ENCODE results near the gene NGFR. TPM values are rescaled to one million over a fixed set of nuclear protein-coding genes. Genes with fewer than 3 reads are reported as not detected.

The NGFR gene
- total RNA-seq, 1 experiment from 2014 or later: 0.11 TPM

DNA sequence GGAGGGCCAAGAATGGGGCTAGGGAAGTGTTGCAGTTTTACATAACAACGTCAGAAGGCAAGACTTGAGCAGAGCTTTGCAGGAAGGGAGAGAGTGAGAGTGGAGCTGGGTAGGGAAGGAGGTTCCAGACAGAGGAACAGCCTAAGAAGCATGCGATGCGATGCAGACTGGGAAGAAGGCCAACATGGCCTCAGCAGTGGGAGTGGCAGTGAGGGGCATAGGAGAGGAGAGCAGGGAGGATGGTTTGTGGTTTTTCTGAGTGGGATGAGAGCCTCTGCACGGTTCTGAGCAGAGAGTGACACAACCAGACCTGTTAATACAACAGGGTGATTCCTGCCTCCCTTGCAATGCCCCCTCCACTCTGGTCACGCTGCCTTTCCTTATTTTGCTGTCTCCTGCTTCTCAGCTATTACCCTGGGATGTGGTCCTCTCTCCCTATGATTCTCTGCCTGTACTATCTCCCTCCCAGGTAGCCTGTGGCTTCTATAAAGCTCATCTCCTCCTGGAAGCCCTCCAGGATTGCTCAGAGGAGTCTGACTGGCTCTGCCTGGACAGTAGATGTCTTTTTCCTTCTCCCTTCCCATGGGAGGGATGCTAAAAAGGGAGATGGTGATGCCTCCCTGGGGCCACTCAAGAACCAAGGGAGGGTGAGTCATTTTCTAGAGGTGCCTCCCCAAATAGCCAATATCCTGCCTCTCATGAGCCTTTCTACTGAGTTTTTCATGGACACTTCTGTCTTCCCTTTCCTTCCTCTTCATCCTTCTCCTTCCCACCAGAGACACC, 38.7 kb upstream of the NGFR start:
- H4K20me1 ChIP-seq (ENCODE audit: insufficient read depth): no peaks in the 10 kb centered on the region
- ChIA-PET POLR2A (ENCODE audit: unreplicated experiment) (no interaction called here), CTCF (no interaction called here)
- no peaks in the 10 kb centered on the region for H3K79me2 ChIP-seq (ENCODE audit: low read depth)
- H3F3A ChIP-seq (ENCODE audit: insufficient read depth, low read depth): no peaks in the 10 kb centered on the region
- TF ChIP-seq, protein P1, sequence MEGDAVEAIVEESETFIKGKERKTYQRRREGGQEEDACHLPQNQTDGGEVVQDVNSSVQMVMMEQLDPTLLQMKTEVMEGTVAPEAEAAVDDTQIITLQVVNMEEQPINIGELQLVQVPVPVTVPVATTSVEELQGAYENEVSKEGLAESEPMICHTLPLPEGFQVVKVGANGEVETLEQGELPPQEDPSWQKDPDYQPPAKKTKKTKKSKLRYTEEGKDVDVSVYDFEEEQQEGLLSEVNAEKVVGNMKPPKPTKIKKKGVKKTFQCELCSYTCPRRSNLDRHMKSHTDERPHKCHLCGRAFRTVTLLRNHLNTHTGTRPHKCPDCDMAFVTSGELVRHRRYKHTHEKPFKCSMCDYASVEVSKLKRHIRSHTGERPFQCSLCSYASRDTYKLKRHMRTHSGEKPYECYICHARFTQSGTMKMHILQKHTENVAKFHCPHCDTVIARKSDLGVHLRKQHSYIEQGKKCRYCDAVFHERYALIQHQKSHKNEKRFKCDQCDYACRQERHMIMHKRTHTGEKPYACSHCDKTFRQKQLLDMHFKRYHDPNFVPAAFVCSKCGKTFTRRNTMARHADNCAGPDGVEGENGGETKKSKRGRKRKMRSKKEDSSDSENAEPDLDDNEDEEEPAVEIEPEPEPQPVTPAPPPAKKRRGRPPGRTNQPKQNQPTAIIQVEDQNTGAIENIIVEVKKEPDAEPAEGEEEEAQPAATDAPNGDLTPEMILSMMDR (conservative IDR thresholded peaks at IDR 0.05): no peak
- TF ChIP-seq EZH2 (IDR thresholded peaks at IDR 0.05; ENCODE audit: low read depth): no peak
- DNase-seq: no peak
- peaks cover 83% of the 10 kb centered on the region for H3K27me3 ChIP-seq (ENCODE audit: insufficient read depth, low read depth)
- H3K4me1 ChIP-seq (replicated peaks; ENCODE audit: insufficient read depth): no peaks in the 10 kb centered on the region
- no peak overlapping the region for H3K27ac ChIP-seq
- no TSS peak for BruUV-seq (replicated peaks)
- H3K4me2 ChIP-seq: no peak overlapping the region
- intact Hi-C loops (cut with micrococcal nuclease; ENCODE audit: unreplicated experiment): no loop called here
- H3K9me2 ChIP-seq (ENCODE audit: insufficient read depth): no peaks in the 10 kb centered on the region
- no peaks in the 10 kb centered on the region for H3K36me3 ChIP-seq (ENCODE audit: low read depth)
- no peak overlapping the region for H2AFZ ChIP-seq
- H3K4me3 ChIP-seq: no peak overlapping the region
- H3K9me3 ChIP-seq (ENCODE audit: insufficient read depth, low read depth): no peaks in the 10 kb centered on the region

DNA sequence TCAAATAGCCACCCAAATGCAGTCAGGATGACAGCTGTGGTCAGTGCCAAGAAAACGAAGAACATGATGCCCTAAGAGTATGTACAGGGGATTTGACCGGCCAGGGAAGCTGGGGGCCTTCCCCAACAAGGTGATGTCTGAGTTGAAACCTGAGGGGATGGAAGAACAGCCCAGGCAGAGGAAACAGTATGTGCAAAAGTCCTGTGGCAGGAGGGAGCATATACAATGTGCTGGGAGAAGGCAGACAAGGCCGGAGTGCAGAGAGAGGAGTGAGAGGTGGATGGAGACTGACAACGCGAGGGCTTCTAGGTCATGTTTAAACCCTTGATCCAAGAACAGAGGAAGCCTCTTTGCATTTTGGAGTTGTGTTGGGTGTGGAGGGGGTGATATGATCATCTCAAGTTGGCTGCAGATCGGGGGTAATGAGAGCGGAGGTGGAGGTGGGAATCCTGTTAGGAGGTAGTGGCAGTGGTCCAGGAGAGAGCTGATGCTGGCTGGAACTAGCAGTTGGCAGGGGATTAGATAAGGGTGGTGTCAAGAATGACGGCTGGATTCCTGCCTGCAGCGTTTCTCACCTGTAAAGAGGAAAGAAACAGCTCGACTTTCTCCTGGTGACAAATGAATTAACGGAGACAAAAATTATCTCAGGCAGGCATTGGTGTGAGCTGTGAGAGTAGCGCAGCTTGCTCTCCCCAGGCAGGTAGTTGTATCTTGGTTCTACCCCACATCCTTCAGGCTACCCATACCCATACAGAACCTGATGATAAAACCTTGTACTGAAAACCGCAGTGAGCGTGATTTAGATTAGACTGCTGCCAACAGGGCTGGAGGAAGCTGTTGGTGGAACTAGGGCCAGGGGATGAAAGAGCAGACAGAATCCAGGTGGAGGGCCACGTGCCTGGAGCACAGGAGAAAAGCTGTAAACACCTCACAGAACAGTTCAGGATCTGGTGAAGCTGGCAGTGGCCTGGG, 37.2 kb upstream of the NGFR start:
- intact Hi-C loops (cut with micrococcal nuclease; ENCODE audit: unreplicated experiment): no loop called here
- Histone ChIP-seq H3K4me2 (no peak overlapping the region), H3K4me3 (no peak overlapping the region), H3K4me1 (replicated peaks; ENCODE audit: insufficient read depth) (no peaks in the 10 kb centered on the region), H2AFZ (no peak overlapping the region), H3K27ac (no peak overlapping the region), H3F3A (ENCODE audit: insufficient read depth, low read depth) (no peaks in the 10 kb centered on the region), H4K20me1 (ENCODE audit: insufficient read depth) (no peaks in the 10 kb centered on the region), H3K9me2 (ENCODE audit: insufficient read depth) (no peaks in the 10 kb centered on the region), H3K36me3 (ENCODE audit: low read depth) (no peaks in the 10 kb centered on the region), H3K27me3 (ENCODE audit: insufficient read depth, low read depth) (peaks cover 96% of the 10 kb centered on the region), H3K79me2 (ENCODE audit: low read depth) (no peaks in the 10 kb centered on the region), H3K9me3 (ENCODE audit: insufficient read depth, low read depth) (no peaks in the 10 kb centered on the region)
- ChIA-PET POLR2A (ENCODE audit: unreplicated experiment) (interaction anchor here (0.7 kb wide), 1 partner anchor 62 kb away, joined by 4 read pairs; no protein-coding TSS in a partner anchor), CTCF (interaction anchor here (0.6 kb wide), 1 partner anchor 23 kb away, joined by 3 read pairs; no protein-coding TSS in a partner anchor)
- no peak for TF ChIP-seq EZH2 (IDR thresholded peaks at IDR 0.05; ENCODE audit: low read depth)
- TF ChIP-seq, protein P1 (conservative IDR thresholded peaks at IDR 0.05): no peak
- no peak for DNase-seq
- BruUV-seq (replicated peaks): no TSS peak

DNA sequence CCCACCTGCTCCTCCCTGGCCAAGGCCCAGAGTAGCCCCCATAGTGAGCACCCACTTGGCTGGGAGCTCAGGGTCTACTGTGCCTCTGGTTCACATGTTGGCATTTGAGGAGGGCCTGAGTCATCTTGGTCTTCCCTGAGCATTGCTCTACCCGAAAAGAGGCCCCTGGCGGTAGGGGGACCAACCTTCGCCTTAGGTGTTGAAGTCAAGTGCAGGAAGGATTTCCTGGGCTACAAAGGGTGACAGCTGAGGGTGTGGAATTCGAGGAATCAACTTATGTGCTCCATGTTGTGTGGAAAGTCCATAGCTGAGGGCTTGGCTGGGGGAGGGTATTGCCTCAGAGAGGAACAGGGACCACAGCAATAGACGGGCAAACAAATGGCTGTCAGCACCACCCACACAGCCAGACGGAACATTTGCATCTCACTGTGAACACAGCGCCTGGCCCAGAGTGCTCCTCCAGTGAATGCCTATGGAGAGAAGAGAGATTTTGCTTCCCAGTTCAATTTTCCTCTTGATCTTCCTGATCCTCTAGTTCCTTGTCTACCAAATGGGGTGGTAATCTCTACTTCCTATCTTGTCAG, 35.6 kb upstream of the NGFR start:
- TF ChIP-seq EZH2 (IDR thresholded peaks at IDR 0.05; ENCODE audit: low read depth): no peak
- TF ChIP-seq, protein P1 (conservative IDR thresholded peaks at IDR 0.05): no peak; the same call in 1 of the 2 replicates
- no peaks in the 10 kb centered on the region for H3K9me3 ChIP-seq (ENCODE audit: insufficient read depth, low read depth)
- no peaks in the 10 kb centered on the region for H3K9me2 ChIP-seq (ENCODE audit: insufficient read depth)
- no peaks in the 10 kb centered on the region for H3F3A ChIP-seq (ENCODE audit: insufficient read depth, low read depth)
- H4K20me1 ChIP-seq (ENCODE audit: insufficient read depth): no peaks in the 10 kb centered on the region
- intact Hi-C loops (cut with micrococcal nuclease; ENCODE audit: unreplicated experiment): no loop called here
- no peak overlapping the region for H3K4me2 ChIP-seq
- no peak overlapping the region for H3K4me3 ChIP-seq
- ChIA-PET POLR2A (ENCODE audit: unreplicated experiment) (no interaction called here), CTCF (interaction anchor here (0.5 kb wide), 1 partner anchor 17 kb away, joined by 5 read pairs; no protein-coding TSS in a partner anchor)
- H3K27ac ChIP-seq: no peak overlapping the region
- BruUV-seq (replicated peaks): no TSS peak
- H3K27me3 ChIP-seq (ENCODE audit: insufficient read depth, low read depth): peaks cover 98% of the 10 kb centered on the region
- no peak for DNase-seq
- H3K4me1 ChIP-seq (replicated peaks; ENCODE audit: insufficient read depth): no peaks in the 10 kb centered on the region
- H3K79me2 ChIP-seq (ENCODE audit: low read depth): no peaks in the 10 kb centered on the region
- no peak overlapping the region for H2AFZ ChIP-seq
- no peaks in the 10 kb centered on the region for H3K36me3 ChIP-seq (ENCODE audit: low read depth)
